PC-3 (cell line): ENCODE data around the gene DPH7. TPM values are rescaled to one million over a fixed set of nuclear protein-coding genes. Genes with fewer than 3 reads are reported as not detected.

Experiments
- ATAC-seq: fragments of 200-7000 bp; cut with Tn5 transposase; 2 replicates; pipeline ENCODE4 v1.9.1; 2020; ENCODE audit warnings: mild to moderate bottlenecking, moderate library complexity
- BruUV-seq: library from RNA; stranded (reverse); fragments of 400-500 nt; replicated peaks from 2 replicates; lab custom pipeline; 2021; lab: Mats Ljungman, UMichigan
- CTCF ChIA-PET: fragments of 300-600 bp; sonication (Branson Sonifier 250); formaldehyde crosslinking; loops from one replicate; lab custom pipeline; 2022; ENCODE audit warnings: antibody characterized with exemption; lab: Charles Lee
- POLR2A ChIA-PET: fragments of 300-600 bp; sonication (Branson Sonifier 250); formaldehyde crosslinking; loops from one replicate; lab custom pipeline; 2022; ENCODE audit warnings: antibody characterized with exemption; ENCODE audit not compliant: unreplicated experiment; lab: Charles Lee
- DNase-seq: peaks from one replicate; pipeline ENCODE4 v3.0.0-alpha.2; 2015
- H2AFZ ChIP-seq: fragments of 300-600 bp; sonication (generic); 2 replicates; pipeline ENCODE4 v1.6.0; 2016; ENCODE audit warnings: antibody characterized with exemption, low read length
- H3F3A ChIP-seq: fragments of 300-600 bp; sonication (generic); one replicate; pipeline ENCODE4 v1.6.0; 2017; ENCODE audit warnings: antibody characterized with exemption, low read length, control low read depth, mild to moderate bottlenecking; ENCODE audit not compliant: unreplicated experiment
- H3K27ac ChIP-seq: fragments of 300-600 bp; sonication (generic); 2 replicates; pipeline ENCODE4 v1.5.1; 2016; ENCODE audit warnings: mild to moderate bottlenecking, low read length
- H3K27me3 ChIP-seq: fragments of 300-600 bp; sonication (generic); 2 replicates; pipeline ENCODE4 v1.6.1; 2016; ENCODE audit warnings: low read length, mixed read lengths
- H3K36me3 ChIP-seq: fragments of 300-600 bp; sonication (generic); 2 replicates; pipeline ENCODE4 v1.6.1; 2016; ENCODE audit warnings: low read depth, mixed run types, low read length, mixed read lengths
- H3K4me1 ChIP-seq: fragments of 300-600 bp; sonication (generic); 2 replicates; pipeline ENCODE4 v1.5.1; 2016; ENCODE audit warnings: low read length; ENCODE audit not compliant: insufficient read depth
- H3K4me2 ChIP-seq: fragments of 300-600 bp; sonication (generic); 2 replicates; pipeline ENCODE4 v1.6.0; 2016; ENCODE audit warnings: low read length
- H3K4me3 ChIP-seq: fragments of 300-600 bp; sonication (generic); 2 replicates; pipeline ENCODE4 v1.5.1; 2016; ENCODE audit warnings: mild to moderate bottlenecking, low read length, mixed read lengths
- H3K79me2 ChIP-seq: fragments of 300-600 bp; sonication (generic); 2 replicates; pipeline ENCODE4 v1.6.1; 2017; ENCODE audit warnings: low read length, mixed read lengths
- H3K9ac ChIP-seq: fragments of 300-600 bp; sonication (generic); 2 replicates; pipeline ENCODE4 v1.6.0; 2016; ENCODE audit warnings: mild to moderate bottlenecking, low read length
- H3K9me2 ChIP-seq: fragments of 300-600 bp; sonication (generic); replicated peaks from 2 replicates; pipeline ENCODE4 v1.6.1; 2016; ENCODE audit warnings: mixed run types, low read length, mixed read lengths
- H3K9me3 ChIP-seq: fragments of 300-600 bp; sonication (generic); 2 replicates; pipeline ENCODE4 v1.6.1; 2016; ENCODE audit warnings: low read length, mixed read lengths
- H4K20me1 ChIP-seq: fragments of 300-600 bp; sonication (generic); 2 replicates; pipeline ENCODE4 v1.6.1; 2016; ENCODE audit warnings: low read length, mixed read lengths
- EZH2 ChIP-seq: fragments of 300-600 bp; sonication (generic); IDR thresholded peaks from one replicate; pipeline ENCODE4 v1.6.1; 2017; ENCODE audit warnings: antibody characterized with exemption, mild to moderate bottlenecking, low read length; ENCODE audit not compliant: unreplicated experiment
- EZH2phosphoT487 ChIP-seq: fragments of 300-600 bp; sonication (generic); IDR thresholded peaks from 2 replicates; pipeline ENCODE4 v1.6.1; 2018; ENCODE audit warnings: mild to moderate bottlenecking, antibody characterized with exemption, low read length, borderline replicate concordance
- intact Hi-C: fragments of 100-400 bp; cut with micrococcal nuclease; formaldehyde crosslinking; loops from 2 replicates; pipeline ENCODE4 v1.9.0; 2023
- total RNA-seq: library from RNA; depleted of rRNA; stranded (reverse); fragments of >200 nt; gene quantifications from 2 replicates; pipeline ENCODE4 v1.2.3, GENCODE V29; 2014
- TF ChIP-seq, protein P1 (sequence below): fragments of 300-600 bp; sonication (generic); conservative IDR thresholded peaks from 2 replicates; pipeline ENCODE4 v1.5.1; 2017; ENCODE audit warnings: antibody characterized with exemption, low read depth, mild to moderate bottlenecking, low read length

The DPH7 gene
- total RNA-seq, 1 experiment from 2014 or later = 35.1 TPM

GRCh38 chr9:137550231-137550621, 28.5 kb downstream of the DPH7 start, which contains the start of gene PNPLA7:
TSS of gene PNPLA7 (minus strand) at chr9:137550402. CDS start at chr9:137550197, 205 bp downstream.
- Histone ChIP-seq H3K9ac (peak within 1 kb of the TSS; percentile 48), H3K36me3 (no peaks in the 10 kb centered on the region), H2AFZ (peak within 1 kb of the TSS; percentile 67; the same call in 1 of the 2 replicates), H3K4me3 (peak within 1 kb of the TSS; percentile 66), H3K79me2 (peaks cover 16% of the 10 kb centered on the region), H3K27me3 (no peaks in the 10 kb centered on the region), H3K4me2 (peak within 1 kb of the TSS; percentile 83), H3F3A (no peaks in the 10 kb centered on the region), H3K9me2 (no peaks in the 10 kb centered on the region), H4K20me1 (no peaks in the 10 kb centered on the region), H3K4me1 (peaks cover 7% of the 10 kb centered on the region), H3K9me3 (no peaks in the 10 kb centered on the region), H3K27ac (peak within 1 kb of the TSS; percentile 37; the same call in 1 of the 2 replicates)
- ChIA-PET POLR2A (interaction anchor here (0.5 to 0.6 kb wide), 2 partner anchors 14 to 104 kb away, joined by 4 to 5 read pairs; no protein-coding TSS in a partner anchor), CTCF (interaction anchor here (0.5 to 1.3 kb wide), 2 partner anchors 15 to 41 kb away, joined by 3 to 10 read pairs; no protein-coding TSS in a partner anchor)
- no TSS peak for BruUV-seq
- TF ChIP-seq, protein P1, sequence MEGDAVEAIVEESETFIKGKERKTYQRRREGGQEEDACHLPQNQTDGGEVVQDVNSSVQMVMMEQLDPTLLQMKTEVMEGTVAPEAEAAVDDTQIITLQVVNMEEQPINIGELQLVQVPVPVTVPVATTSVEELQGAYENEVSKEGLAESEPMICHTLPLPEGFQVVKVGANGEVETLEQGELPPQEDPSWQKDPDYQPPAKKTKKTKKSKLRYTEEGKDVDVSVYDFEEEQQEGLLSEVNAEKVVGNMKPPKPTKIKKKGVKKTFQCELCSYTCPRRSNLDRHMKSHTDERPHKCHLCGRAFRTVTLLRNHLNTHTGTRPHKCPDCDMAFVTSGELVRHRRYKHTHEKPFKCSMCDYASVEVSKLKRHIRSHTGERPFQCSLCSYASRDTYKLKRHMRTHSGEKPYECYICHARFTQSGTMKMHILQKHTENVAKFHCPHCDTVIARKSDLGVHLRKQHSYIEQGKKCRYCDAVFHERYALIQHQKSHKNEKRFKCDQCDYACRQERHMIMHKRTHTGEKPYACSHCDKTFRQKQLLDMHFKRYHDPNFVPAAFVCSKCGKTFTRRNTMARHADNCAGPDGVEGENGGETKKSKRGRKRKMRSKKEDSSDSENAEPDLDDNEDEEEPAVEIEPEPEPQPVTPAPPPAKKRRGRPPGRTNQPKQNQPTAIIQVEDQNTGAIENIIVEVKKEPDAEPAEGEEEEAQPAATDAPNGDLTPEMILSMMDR = no peak
- TF ChIP-seq EZH2phosphoT487 (no peak), EZH2 (no peak)
- ATAC-seq = peak; percentile 68
- DNase-seq = peak; percentile 84
- intact Hi-C loops = loop anchor here (10.0 kb wide), 1 partner anchor 55 kb away; the partner anchor contains the start of gene ARRDC1

- Histone ChIP-seq H3K79me2 (peaks cover 10% of the 10 kb centered on the region), H3K27ac (no peak overlapping the region), H3F3A (no peaks in the 10 kb centered on the region), H3K9me3 (no peaks in the 10 kb centered on the region), H3K9me2 (no peaks in the 10 kb centered on the region), H2AFZ (no peak overlapping the region), H3K4me3 (no peak overlapping the region), H3K4me2 (no peak overlapping the region), H3K27me3 (no peaks in the 10 kb centered on the region), H3K9ac (no peak overlapping the region), H3K36me3 (no peaks in the 10 kb centered on the region), H4K20me1 (no peaks in the 10 kb centered on the region), H3K4me1 (peaks cover 7% of the 10 kb centered on the region)
- no peak for DNase-seq
- CTCF ChIA-PET = no interaction called here
- no TSS peak for BruUV-seq
- ATAC-seq = no peak
- intact Hi-C loops = no loop called here
- no peak for TF ChIP-seq EZH2
- TF ChIP-seq, protein P1 = no peak
- no peak for TF ChIP-seq EZH2phosphoT487
- POLR2A ChIA-PET = no interaction called here
Observed at GRCh38 chr9:137547687-137548543, 30.8 kb downstream of the DPH7 start.
